ENCODE measurements around the gene XIRP1. TPM values are rescaled to one million over a fixed set of nuclear protein-coding genes. Genes with fewer than 3 reads are reported as not detected.

XIRP1 gene
- total RNA-seq, 1 donor from 2014 or later = 3.0 TPM

Other genes with a start within 250 kb of the XIRP1 start
- gene SCN11A, start 140.7 kb downstream of the XIRP1 start, total RNA-seq = 0.05 TPM in 1 of 2 replicates, not detected in the other
- 40.6 and 41.5 TPM in 2 replicates for gene WDR48, start 140.6 kb downstream of the XIRP1 start, total RNA-seq
- gene GORASP1, start 85.0 kb downstream of the XIRP1 start, total RNA-seq = 26.6 and 35.6 TPM in 2 replicates
- 0.83 and 1.0 TPM in 2 replicates for gene TTC21A, start 84.9 kb downstream of the XIRP1 start, total RNA-seq
- 33.4 and 34.3 TPM in 2 replicates for gene CSRNP1, start 39.0 kb downstream of the XIRP1 start, total RNA-seq
- 0.44 and 0.64 TPM in 2 replicates for gene CX3CR1, start 87.4 kb upstream of the XIRP1 start, total RNA-seq
- 7.1 and 8.9 TPM in 2 replicates for gene CCR8, start 137.1 kb upstream of the XIRP1 start, total RNA-seq
- gene SLC25A38, start 190.8 kb upstream of the XIRP1 start, total RNA-seq = 40.0 and 43.1 TPM in 2 replicates
- 1,750 and 1,765 TPM in 2 replicates for gene RPSA, start 214.1 kb upstream of the XIRP1 start, total RNA-seq

Measured in activated T-helper 1 cell treated with anti-CD3 and anti-CD28 coated beads, Interleukin-12 subunit alpha, Interleukin-12 subunit beta, Interleukin-2, Interleukin-4 antibody, amounts not matched to agents 30 ng/mL and 10 ng/mL and 1 ng/mL, durations not matched to agents 14 hours and 24 hours and 36 hours (primary cell).